Skin epidermis (tissue), 12 donors: ENCODE data around the gene PAPPA.
A peak's percentile ranks its signal among the peaks of the same experiment; 100 is the strongest.

Experiments used
- H3K27ac ChIP-seq, 21 experiments: fragments of 200-600 bp; sonication (generic) in 11 of 21; one replicate each; pipeline ENCODE4 v1.5.0; 2020; ENCODE audit warnings: mild to moderate bottlenecking in 3 of 21, inconsistent platforms in 2 of 21, moderate library complexity in 2 of 21
- H3K4me3 ChIP-seq, 7 experiments: fragments of 200-600 bp; sonication (generic) in 2 of 7; one replicate each; pipeline ENCODE4 v1.5.0; 2020; ENCODE audit warnings: inconsistent platforms in 2 of 7, mild to moderate bottlenecking in 2 of 7, moderate library complexity in 1 of 7

PAPPA gene

GRCh38 chr9:116300360-116300870, 146.8 kb downstream of the PAPPA start:
- Histone ChIP-seq H3K27ac (no peak overlapping the region), H3K4me3 (no peak overlapping the region)

- Histone ChIP-seq H3K27ac (no peak overlapping the region), H3K4me3 (no peak overlapping the region)
These were observed 149.7 kb downstream of the PAPPA start for GRCh38 chr9:116303270-116303669.

GRCh38 chr9:116303886-116304538, 150.4 kb downstream of the PAPPA start:
- Histone ChIP-seq H3K4me3 (no peak overlapping the region), H3K27ac (no peak overlapping the region)

- Histone ChIP-seq H3K4me3 (no peak overlapping the region), H3K27ac (no peak overlapping the region)
These were observed 151.2 kb downstream of the PAPPA start for GRCh38 chr9:116304761-116305160.

GRCh38 chr9:116308076-116308475, 154.5 kb downstream of the PAPPA start:
- no peak overlapping the region for H3K27ac ChIP-seq
- H3K4me3 ChIP-seq, result no peak overlapping the region

GRCh38 chr9:116309900-116310611, 156.5 kb downstream of the PAPPA start:
- Histone ChIP-seq H3K27ac (no peak overlapping the region), H3K4me3 (no peak overlapping the region)

GRCh38 chr9:116312221-116312620, 158.6 kb downstream of the PAPPA start:
- H3K27ac ChIP-seq, result no peak overlapping the region
- H3K4me3 ChIP-seq, result no peak overlapping the region

GRCh38 chr9:116313638-116314037, 160.0 kb downstream of the PAPPA start:
- no peak overlapping the region for H3K4me3 ChIP-seq
- H3K27ac ChIP-seq, result no peak overlapping the region

GRCh38 chr9:116316246-116316645, 162.7 kb downstream of the PAPPA start:
- Histone ChIP-seq H3K27ac (no peak overlapping the region), H3K4me3 (no peak overlapping the region)

- no peak overlapping the region for H3K4me3 ChIP-seq
These were observed 163.9 kb downstream of the PAPPA start for GRCh38 chr9:116317503-116317902.

GRCh38 chr9:116318468-116319374, 165.1 kb downstream of the PAPPA start:
- H3K27ac ChIP-seq, result peak overlapping the region in 5 of 21 experiments; percentile 14 to 68 (median 49)
- H3K4me3 ChIP-seq, result no peak overlapping the region

More at GRCh38 chr9:116317503-116317902, 163.9 kb downstream of the PAPPA start:
- H3K27ac ChIP-seq, result peak overlapping the region in 2 of 21 experiments; percentile 31 to 54

GRCh38 chr9:116319480-116319879, 165.9 kb downstream of the PAPPA start:
- Histone ChIP-seq H3K4me3 (no peak overlapping the region), H3K27ac (peak overlapping the region in 3 of 21 experiments; percentile 14 to 68 (median 49))

GRCh38 chr9:116320290-116320689, 166.7 kb downstream of the PAPPA start:
- peak overlapping the region in 1 of 21 experiments; percentile 21 for H3K27ac ChIP-seq
- H3K4me3 ChIP-seq, result no peak overlapping the region

GRCh38 chr9:116322521-116322920, 168.9 kb downstream of the PAPPA start:
- peak overlapping the region in 5 of 21 experiments; percentile 18 to 44 (median 25) for H3K27ac ChIP-seq

GRCh38 chr9:116323012-116323411, 169.4 kb downstream of the PAPPA start:
- H3K4me3 ChIP-seq, result no peak overlapping the region
- H3K27ac ChIP-seq, result peak overlapping the region in 5 of 21 experiments; percentile 18 to 44 (median 25)

More at GRCh38 chr9:116322521-116322920, 168.9 kb downstream of the PAPPA start:
- H3K4me3 ChIP-seq, result no peak overlapping the region

- H3K4me3 ChIP-seq, result no peak overlapping the region
- H3K27ac ChIP-seq, result peak overlapping the region in 1 of 21 experiments; percentile 25
These were observed 170.0 kb downstream of the PAPPA start for GRCh38 chr9:116323571-116323970.

GRCh38 chr9:116325924-116326323, 172.3 kb downstream of the PAPPA start:
- no peak overlapping the region for H3K27ac ChIP-seq
- no peak overlapping the region for H3K4me3 ChIP-seq

- Histone ChIP-seq H3K27ac (peak overlapping the region in 2 of 21 experiments; percentile 16 to 25), H3K4me3 (no peak overlapping the region)
These were observed 174.3 kb downstream of the PAPPA start for GRCh38 chr9:116327701-116328405.

GRCh38 chr9:116329470-116329869, 175.9 kb downstream of the PAPPA start:
- H3K27ac ChIP-seq, result no peak overlapping the region
- no peak overlapping the region for H3K4me3 ChIP-seq
